Naive B cell (primary cell): ENCODE results near the gene GFOD1. TPM values are rescaled to one million over a fixed set of nuclear protein-coding genes. Genes with fewer than 3 reads are reported as not detected.

Experiments used
- ATAC-seq, 2 donors: fragments of 150-1000 bp; cut with Tn5 transposase; 2 replicates each; pipeline ENCODE4 v1.10.0; 2021; ENCODE audit warnings: low read depth in 2 of 2, mild to moderate bottlenecking in 2 of 2, moderate library complexity in 2 of 2
- DNase-seq: peaks from one replicate; pipeline ENCODE4 v3.0.0; 2022
- H3K27ac Mint-ChIP-seq, 6 donors: one replicate each; pipeline ENCODE4 v1.8.0; 2020 to 2022; ENCODE audit warnings: mild to moderate bottlenecking in 6 of 6, mixed read lengths in 6 of 6, moderate library complexity in 5 of 6, inconsistent platforms in 2 of 6
- H3K27me3 Mint-ChIP-seq, 3 donors: one replicate each; pipeline ENCODE4 v1.8.0; 2021 to 2022; ENCODE audit warnings: mixed read lengths in 3 of 3, mild to moderate bottlenecking in 1 of 3
- H3K36me3 Mint-ChIP-seq, 2 donors: one replicate each; pipeline ENCODE4 v1.8.0; 2020 to 2022; ENCODE audit warnings: mixed read lengths in 2 of 2, inconsistent platforms in 1 of 2, mild to moderate bottlenecking in 1 of 2
- H3K4me1 Mint-ChIP-seq, 3 donors: one replicate each; pipeline ENCODE4 v1.8.0; 2020 to 2022; ENCODE audit warnings: mixed read lengths in 3 of 3, inconsistent platforms in 1 of 3, mild to moderate bottlenecking in 1 of 3, moderate library complexity in 1 of 3
- H3K4me3 Mint-ChIP-seq, 8 donors: one replicate each; pipeline ENCODE4 v1.8.0; 2020 to 2022; ENCODE audit warnings: mild to moderate bottlenecking in 8 of 8, mixed read lengths in 8 of 8, moderate library complexity in 8 of 8, inconsistent platforms in 2 of 8
- H3K9me3 Mint-ChIP-seq, 7 donors: one replicate each; pipeline ENCODE4 v1.8.0; 2020 to 2022; ENCODE audit warnings: mixed read lengths in 7 of 7, mild to moderate bottlenecking in 5 of 7, inconsistent platforms in 2 of 7, moderate library complexity in 1 of 7
- polyA plus RNA-seq, 6 donors: library from polyadenylated mRNA; unstranded; fragments of 300-500 nt; fragmentation: Illumina TruSeq; gene quantifications; one replicate each; pipeline ENCODE4 v1.2.3, GENCODE V29; 2021; ENCODE audit warnings: low read depth in 6 of 6

GFOD1 gene
- polyA plus RNA-seq, 6 donors from 2014 or later = 2.9 to 10.7 (median 5.4) TPM

GRCh38 chr6:13505345-13505734 lies 17.9 kb upstream of the GFOD1 start:
- Mint-ChIP-seq H3K27ac (peak overlapping the region in 1 of 6 donors; percentile 26), H3K4me3 (no peak overlapping the region), H3K9me3 (peaks cover 0 to 4% (median 0%) of the 10 kb centered on the region in 7 donors), H3K27me3 (no peaks in the 10 kb centered on the region), H3K4me1 (no peaks in the 10 kb centered on the region), H3K36me3 (no peaks in the 10 kb centered on the region)
- DNase-seq (no peak), ATAC-seq (no peak)

DNA sequence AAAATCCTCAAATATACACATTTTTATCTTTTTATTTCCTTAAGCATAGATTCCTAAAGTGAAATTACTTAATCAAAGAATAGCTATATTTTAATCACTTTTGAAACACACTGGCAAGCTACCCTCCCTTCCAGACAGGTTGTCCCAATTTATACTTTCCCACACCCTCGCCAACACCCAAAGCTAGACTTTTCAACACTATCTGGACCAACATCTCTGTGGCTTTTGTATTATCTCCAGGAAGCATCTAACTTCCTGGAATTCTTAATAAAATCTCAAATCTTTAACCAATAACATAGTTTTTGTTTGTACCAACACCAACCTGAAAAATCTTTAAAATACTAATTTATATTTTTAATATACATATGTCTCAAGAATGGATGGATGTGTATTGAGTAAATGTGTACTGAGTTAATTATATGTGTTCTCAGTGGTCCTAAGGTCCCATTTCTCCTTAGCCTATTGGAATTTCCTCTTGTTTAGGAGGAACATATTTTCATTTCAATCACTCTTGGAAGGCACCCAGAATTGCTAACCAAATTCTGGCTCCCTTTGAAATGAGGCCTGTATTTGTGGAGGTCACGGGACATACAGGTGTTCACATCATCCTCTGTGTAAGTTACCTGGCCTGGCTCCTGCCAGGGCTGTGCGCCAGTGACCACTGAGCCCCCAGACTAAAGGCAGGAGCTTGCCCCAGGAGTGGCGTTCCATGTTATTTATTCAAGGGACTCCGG lies 17.4 kb upstream of the GFOD1 start:
- no peaks in the 10 kb centered on the region for H3K36me3 Mint-ChIP-seq
- H3K4me1 Mint-ChIP-seq = no peaks in the 10 kb centered on the region
- no peaks in the 10 kb centered on the region for H3K27me3 Mint-ChIP-seq
- H3K4me3 Mint-ChIP-seq = no peak overlapping the region
- peaks cover 0 to 2% (median 0%) of the 10 kb centered on the region in 7 donors for H3K9me3 Mint-ChIP-seq
- H3K27ac Mint-ChIP-seq = no peak overlapping the region
- ATAC-seq = no peak
- no peak for DNase-seq

- no peak overlapping the region for H3K4me3 Mint-ChIP-seq
- H3K36me3 Mint-ChIP-seq = no peaks in the 10 kb centered on the region
- no peak for ATAC-seq
- peaks cover 0 to 2% (median 0%) of the 10 kb centered on the region in 7 donors for H3K9me3 Mint-ChIP-seq
- H3K27ac Mint-ChIP-seq = peak overlapping the region in 1 of 6 donors; percentile 75
- DNase-seq = no peak
- no peaks in the 10 kb centered on the region for H3K4me1 Mint-ChIP-seq
- H3K27me3 Mint-ChIP-seq = no peaks in the 10 kb centered on the region
Measured at GRCh38 chr6:13500915-13501314, 13.5 kb upstream of the GFOD1 start.

- H3K4me1 Mint-ChIP-seq = no peaks in the 10 kb centered on the region
- H3K9me3 Mint-ChIP-seq = peaks cover 0 to 2% (median 0%) of the 10 kb centered on the region in 7 donors
- no peak overlapping the region for H3K4me3 Mint-ChIP-seq
- no peaks in the 10 kb centered on the region for H3K27me3 Mint-ChIP-seq
- no peak for ATAC-seq
- H3K36me3 Mint-ChIP-seq = no peaks in the 10 kb centered on the region
- no peak for DNase-seq
- H3K27ac Mint-ChIP-seq = no peak overlapping the region
Measured at GRCh38 chr6:13500264-13500663, 12.9 kb upstream of the GFOD1 start.

DNA sequence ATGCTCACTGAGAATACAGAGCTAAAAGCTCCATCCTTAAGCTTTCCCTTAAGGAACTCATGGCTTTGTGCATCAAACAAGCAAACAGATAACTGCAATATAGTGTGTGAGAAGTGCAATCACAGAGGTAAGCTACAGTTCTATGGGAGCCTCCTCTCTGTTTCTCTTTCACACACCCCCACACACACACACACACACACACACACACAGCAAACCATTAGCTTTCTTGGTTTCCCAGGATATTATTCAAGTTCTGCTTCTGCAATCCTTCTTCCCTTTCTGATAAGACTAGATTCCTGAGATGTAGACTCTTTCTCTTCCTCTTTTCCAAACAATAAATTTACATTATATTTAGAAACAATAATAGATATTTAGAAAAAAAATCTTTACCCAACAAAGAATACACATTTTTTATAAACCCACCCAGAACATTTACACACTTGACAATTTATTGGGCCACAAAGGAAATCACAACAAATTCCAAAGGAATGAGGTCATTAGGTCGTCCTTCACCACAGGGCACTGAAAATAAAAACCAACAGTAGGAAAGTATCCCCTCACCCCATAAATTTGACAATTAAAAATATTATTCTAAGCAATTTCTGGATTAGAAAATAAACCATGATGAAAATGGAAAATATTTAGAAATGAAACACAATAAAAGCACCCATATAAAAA lies 9.3 kb upstream of the GFOD1 start:
- no peak overlapping the region for H3K27ac Mint-ChIP-seq
- no peaks in the 10 kb centered on the region for H3K36me3 Mint-ChIP-seq
- no peak for DNase-seq
- no peaks in the 10 kb centered on the region for H3K9me3 Mint-ChIP-seq
- H3K4me1 Mint-ChIP-seq = no peaks in the 10 kb centered on the region
- H3K27me3 Mint-ChIP-seq = no peaks in the 10 kb centered on the region
- no peak overlapping the region for H3K4me3 Mint-ChIP-seq
- no peak for ATAC-seq

GRCh38 chr6:13495818-13496217 lies 8.4 kb upstream of the GFOD1 start:
- ATAC-seq (no peak), DNase-seq (no peak)
- Mint-ChIP-seq H3K27me3 (no peaks in the 10 kb centered on the region), H3K4me3 (no peak overlapping the region), H3K9me3 (no peaks in the 10 kb centered on the region), H3K36me3 (no peaks in the 10 kb centered on the region), H3K27ac (no peak overlapping the region), H3K4me1 (no peaks in the 10 kb centered on the region)

DNA sequence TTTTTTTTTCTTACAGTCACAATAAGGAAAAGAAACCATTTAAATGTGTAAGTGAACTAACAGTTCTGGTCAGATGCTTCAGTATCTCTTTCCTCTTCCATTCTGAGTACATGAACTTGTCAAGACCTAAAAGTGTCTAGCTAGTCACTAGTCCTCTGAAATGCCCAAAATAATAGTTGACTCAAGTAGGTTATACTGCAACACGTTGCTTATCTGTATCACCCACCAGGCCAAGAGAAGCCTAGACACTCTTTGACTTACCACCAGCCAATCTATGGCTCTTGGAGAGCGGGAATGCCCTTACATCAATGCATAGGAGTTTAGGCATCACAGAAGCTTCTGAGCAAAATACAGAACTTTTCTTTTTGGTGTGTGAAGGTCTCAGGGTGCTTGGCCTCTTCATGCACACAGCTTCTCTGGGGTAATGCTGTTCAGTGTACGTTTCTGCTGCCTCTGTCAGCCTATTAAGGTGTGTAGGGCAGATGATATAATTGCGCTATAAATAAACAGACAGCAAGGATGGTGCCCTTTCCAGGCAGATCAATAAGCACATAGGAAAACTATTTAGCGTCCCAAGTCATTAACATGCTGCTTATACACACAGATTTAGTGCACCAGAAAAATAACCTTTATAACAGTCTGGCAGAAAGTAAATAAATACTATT lies 7.8 kb upstream of the GFOD1 start:
- Mint-ChIP-seq H3K4me1 (peaks cover 0 to 3% (median 0%) of the 10 kb centered on the region in 3 donors), H3K4me3 (no peak overlapping the region), H3K36me3 (no peaks in the 10 kb centered on the region), H3K27me3 (no peaks in the 10 kb centered on the region), H3K9me3 (peaks cover 0 to 2% (median 0%) of the 10 kb centered on the region in 7 donors), H3K27ac (no peak overlapping the region)
- no peak for ATAC-seq
- no peak for DNase-seq

GRCh38 chr6:13494137-13494536 lies 6.7 kb upstream of the GFOD1 start:
- Mint-ChIP-seq H3K27me3 (no peaks in the 10 kb centered on the region), H3K36me3 (no peaks in the 10 kb centered on the region), H3K27ac (peak overlapping the region in 1 of 6 donors; percentile 42), H3K4me3 (no peak overlapping the region), H3K4me1 (peaks cover 0 to 3% (median 0%) of the 10 kb centered on the region in 3 donors), H3K9me3 (peaks cover 0 to 2% (median 0%) of the 10 kb centered on the region in 7 donors)
- DNase-seq (no peak), ATAC-seq (no peak)

- Mint-ChIP-seq H3K4me3 (no peak overlapping the region), H3K27me3 (no peaks in the 10 kb centered on the region), H3K4me1 (peaks cover 4 to 10% (median 7%) of the 10 kb centered on the region in 3 donors), H3K36me3 (no peaks in the 10 kb centered on the region), H3K27ac (no peak overlapping the region), H3K9me3 (peaks cover 0 to 2% (median 0%) of the 10 kb centered on the region in 7 donors)
- ATAC-seq (no peak), DNase-seq (no peak)
Measured at GRCh38 chr6:13493147-13493546, 5.7 kb upstream of the GFOD1 start.

DNA sequence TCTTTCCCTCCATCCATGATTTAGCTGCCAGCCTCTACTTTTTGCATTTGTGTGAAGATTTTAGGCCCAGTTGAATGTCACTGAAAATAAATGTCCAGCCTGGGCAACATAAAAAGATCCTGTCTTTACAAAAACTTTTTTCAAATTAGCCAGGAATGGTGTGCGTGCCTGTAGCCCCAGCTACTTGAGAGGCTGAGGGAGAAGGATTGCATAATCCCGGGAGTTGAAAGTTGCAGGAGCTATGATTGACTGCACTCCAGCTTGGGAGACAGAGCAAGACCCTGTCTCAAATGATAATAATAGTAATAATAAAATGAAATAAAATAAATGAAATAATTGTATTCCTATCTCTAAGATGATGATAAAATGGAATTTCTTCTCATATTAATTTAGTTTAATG lies 5.0 kb upstream of the GFOD1 start:
- Mint-ChIP-seq H3K27ac (no peak overlapping the region), H3K27me3 (no peaks in the 10 kb centered on the region), H3K4me3 (no peak overlapping the region), H3K9me3 (peaks cover 0 to 2% (median 0%) of the 10 kb centered on the region in 7 donors), H3K36me3 (no peaks in the 10 kb centered on the region), H3K4me1 (peaks cover 7 to 10% (median 7%) of the 10 kb centered on the region in 3 donors)
- no peak for DNase-seq
- no peak for ATAC-seq

DNA sequence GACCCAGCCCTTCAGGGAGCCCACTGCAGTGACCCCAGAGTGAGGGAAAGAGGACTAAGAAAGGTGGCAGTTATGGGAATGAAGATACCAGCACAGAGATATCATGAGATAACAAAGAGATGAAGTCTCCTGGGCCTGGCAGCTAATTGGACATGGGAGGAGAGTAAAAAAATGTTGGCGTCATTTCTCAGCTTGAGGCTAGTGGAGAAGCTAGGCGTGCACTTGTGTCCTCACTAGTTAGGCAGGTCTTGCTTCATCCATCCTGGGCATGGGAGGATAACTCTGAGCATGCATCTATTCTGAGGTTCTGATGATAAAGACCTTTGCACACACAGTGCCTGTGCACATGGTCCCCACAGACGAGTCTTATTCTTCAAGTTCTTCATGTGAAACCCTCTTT lies 4.1 kb upstream of the GFOD1 start:
- peak overlapping the region in 1 of 6 donors; percentile 39 for H3K27ac Mint-ChIP-seq
- no peak for DNase-seq
- no peaks in the 10 kb centered on the region for H3K27me3 Mint-ChIP-seq
- H3K36me3 Mint-ChIP-seq = no peaks in the 10 kb centered on the region
- H3K4me1 Mint-ChIP-seq = peaks cover 9 to 11% (median 9%) of the 10 kb centered on the region in 3 donors
- no peak for ATAC-seq
- no peak overlapping the region for H3K4me3 Mint-ChIP-seq
- peaks cover 0 to 2% (median 0%) of the 10 kb centered on the region in 7 donors for H3K9me3 Mint-ChIP-seq

GRCh38 chr6:13490402-13490801 lies 3.0 kb upstream of the GFOD1 start:
- H3K36me3 Mint-ChIP-seq = no peaks in the 10 kb centered on the region

DNA sequence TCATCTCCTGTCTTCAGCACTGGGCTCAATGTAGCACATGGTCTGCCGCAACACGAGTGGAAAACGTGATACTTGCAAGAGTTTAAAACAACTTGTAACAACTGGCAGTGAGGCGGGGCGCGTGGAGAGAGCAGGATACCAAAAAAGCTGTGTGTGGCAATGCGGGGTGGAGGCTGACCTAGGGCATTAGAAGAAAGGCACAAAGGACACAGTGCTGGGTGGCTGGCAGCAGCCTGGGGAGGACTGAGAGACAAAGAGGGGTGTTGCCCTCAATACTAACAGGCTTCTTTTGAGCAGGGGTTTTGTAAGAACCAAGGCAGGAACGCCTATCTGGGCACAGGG lies 1.5 kb upstream of the GFOD1 start:
- H3K4me1 Mint-ChIP-seq = peaks cover 30 to 34% (median 31%) of the 10 kb centered on the region in 3 donors
- peak overlapping the region in 4 of 6 donors; percentile 42 to 94 (median 76) for H3K27ac Mint-ChIP-seq
- no peaks in the 10 kb centered on the region for H3K36me3 Mint-ChIP-seq

More at GRCh38 chr6:13490402-13490801, 3.0 kb upstream of the GFOD1 start:
- ATAC-seq (no peak), DNase-seq (no peak)
- peaks cover 17 to 22% (median 21%) of the 10 kb centered on the region in 3 donors for H3K4me1 Mint-ChIP-seq
- H3K9me3 Mint-ChIP-seq = peaks cover 0 to 2% (median 0%) of the 10 kb centered on the region in 7 donors
- H3K4me3 Mint-ChIP-seq = peak overlapping the region in 2 of 8 donors; percentile 23 to 39
- peak overlapping the region in 3 of 6 donors; percentile 3 to 76 (median 58) for H3K27ac Mint-ChIP-seq
- no peaks in the 10 kb centered on the region for H3K27me3 Mint-ChIP-seq

More for the DNA sequence above, 1.5 kb upstream of the GFOD1 start:
- Mint-ChIP-seq H3K9me3 (peaks cover 0 to 2% (median 0%) of the 10 kb centered on the region in 7 donors), H3K4me3 (peak overlapping the region in 7 of 8 donors; percentile 82 to 99 (median 90)), H3K27me3 (no peaks in the 10 kb centered on the region)
- ATAC-seq (no peak), DNase-seq (no peak)
